Bronchial epithelial cell (primary cell): ENCODE data around the gene ERBB4. TPM values are rescaled to one million over a fixed set of nuclear protein-coding genes. Genes with fewer than 3 reads are reported as not detected.
"Not testable (repeated sequence)": the region's sequence is repeated elsewhere in the genome, so short reads cannot be mapped to it uniquely, and the experiment has no call there.

Experiments used
- DNase-seq: peaks from one replicate; pipeline ENCODE4 v3.0.0-alpha.2; 2010; ENCODE audit warnings: low read depth
- FAIRE-seq: peaks from 2 replicates; lab custom pipeline; 2011; peaks lifted over from hg19 to GRCh38; lab: Jason Lieb, UNC
- H3K27me3 ChIP-seq: 2 replicates; pipeline ENCODE4 v1.5.1; 2011; ENCODE audit warnings: low read length; ENCODE audit not compliant: control insufficient read depth, insufficient read depth
- H3K36me3 ChIP-seq: 2 replicates; pipeline ENCODE4 v1.5.1; 2011; ENCODE audit warnings: low read length; ENCODE audit not compliant: control insufficient read depth, insufficient read depth
- H3K4me3 ChIP-seq: 2 replicates; pipeline ENCODE4 v1.5.1; 2011; ENCODE audit warnings: mild to moderate bottlenecking, low read depth, low read length, control low read depth
- total RNA-seq: library from RNA; depleted of rRNA; stranded (reverse); fragments of >200 nt; gene quantifications from 2 replicates; pipeline ENCODE4 v1.2.1, GENCODE V29; 2014
- TF ChIP-seq, protein P1 (sequence below): IDR thresholded peaks from 2 replicates; pipeline ENCODE4 v1.5.1; 2011; ENCODE audit warnings: mild to moderate bottlenecking, moderate library complexity, low read length, control low read depth, inconsistent platforms; ENCODE audit not compliant: insufficient read depth, severe bottlenecking

ERBB4 gene
- total RNA-seq, 1 donor from 2014 or later = under 0.01 TPM

DNA sequence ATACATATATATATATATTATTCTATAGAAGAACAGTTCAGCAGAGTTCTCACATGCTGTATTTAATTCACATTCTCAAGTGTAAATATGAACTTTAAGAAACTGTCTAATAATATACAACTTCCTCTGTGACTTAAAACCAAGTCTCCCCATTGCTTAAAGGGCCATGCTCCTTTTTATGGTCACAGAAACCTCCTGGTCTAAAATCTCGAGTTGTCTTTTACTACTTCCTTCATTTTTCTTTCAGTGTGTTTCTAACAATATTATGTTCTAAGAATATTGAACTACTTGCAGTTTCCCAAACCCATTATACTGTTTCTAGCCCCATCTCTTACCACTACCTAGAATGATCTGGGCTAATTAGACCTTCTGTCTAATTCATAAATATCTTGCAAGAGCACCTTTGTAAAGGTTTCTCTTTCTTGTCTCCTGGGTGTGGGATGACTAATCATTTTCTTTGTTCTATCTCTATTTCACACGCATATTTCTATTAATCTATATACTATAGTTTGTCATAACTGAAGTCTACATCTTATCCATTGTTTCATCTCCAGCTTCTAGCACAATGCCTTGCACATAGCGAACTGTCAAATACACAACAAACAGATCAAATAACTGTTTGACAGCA is 48.8 kb downstream of the ERBB4 start:
- Histone ChIP-seq H3K4me3 (no peak overlapping the region), H3K27me3 (no peaks in the 10 kb centered on the region), H3K36me3 (no peaks in the 10 kb centered on the region)
- peak; percentile 8 for DNase-seq
- FAIRE-seq = no peak
- TF ChIP-seq, protein P1, sequence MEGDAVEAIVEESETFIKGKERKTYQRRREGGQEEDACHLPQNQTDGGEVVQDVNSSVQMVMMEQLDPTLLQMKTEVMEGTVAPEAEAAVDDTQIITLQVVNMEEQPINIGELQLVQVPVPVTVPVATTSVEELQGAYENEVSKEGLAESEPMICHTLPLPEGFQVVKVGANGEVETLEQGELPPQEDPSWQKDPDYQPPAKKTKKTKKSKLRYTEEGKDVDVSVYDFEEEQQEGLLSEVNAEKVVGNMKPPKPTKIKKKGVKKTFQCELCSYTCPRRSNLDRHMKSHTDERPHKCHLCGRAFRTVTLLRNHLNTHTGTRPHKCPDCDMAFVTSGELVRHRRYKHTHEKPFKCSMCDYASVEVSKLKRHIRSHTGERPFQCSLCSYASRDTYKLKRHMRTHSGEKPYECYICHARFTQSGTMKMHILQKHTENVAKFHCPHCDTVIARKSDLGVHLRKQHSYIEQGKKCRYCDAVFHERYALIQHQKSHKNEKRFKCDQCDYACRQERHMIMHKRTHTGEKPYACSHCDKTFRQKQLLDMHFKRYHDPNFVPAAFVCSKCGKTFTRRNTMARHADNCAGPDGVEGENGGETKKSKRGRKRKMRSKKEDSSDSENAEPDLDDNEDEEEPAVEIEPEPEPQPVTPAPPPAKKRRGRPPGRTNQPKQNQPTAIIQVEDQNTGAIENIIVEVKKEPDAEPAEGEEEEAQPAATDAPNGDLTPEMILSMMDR = no peak

DNA sequence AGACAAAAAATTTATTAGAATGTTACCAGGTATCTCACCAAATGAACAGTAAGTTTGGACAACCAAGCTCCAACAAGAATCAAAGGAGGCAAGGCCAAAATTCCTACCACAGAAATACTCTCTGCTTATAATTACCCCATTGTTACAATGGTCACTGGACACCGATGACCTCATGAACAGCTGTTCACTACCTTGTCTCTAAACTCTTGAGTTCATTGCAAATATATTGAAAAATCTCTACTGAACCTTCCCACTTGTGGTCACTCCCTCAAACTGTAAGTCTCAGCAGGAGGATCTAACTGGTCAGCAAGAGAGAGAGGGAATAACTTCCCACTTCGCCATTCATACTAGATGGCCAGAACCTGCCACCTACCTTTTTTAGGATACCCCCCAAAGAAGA is 50.0 kb downstream of the ERBB4 start:
- Histone ChIP-seq H3K4me3 (no peak overlapping the region), H3K27me3 (no peaks in the 10 kb centered on the region), H3K36me3 (no peaks in the 10 kb centered on the region)
- DNase-seq (no peak), FAIRE-seq (no peak)
- TF ChIP-seq, protein P1 = no peak

DNA sequence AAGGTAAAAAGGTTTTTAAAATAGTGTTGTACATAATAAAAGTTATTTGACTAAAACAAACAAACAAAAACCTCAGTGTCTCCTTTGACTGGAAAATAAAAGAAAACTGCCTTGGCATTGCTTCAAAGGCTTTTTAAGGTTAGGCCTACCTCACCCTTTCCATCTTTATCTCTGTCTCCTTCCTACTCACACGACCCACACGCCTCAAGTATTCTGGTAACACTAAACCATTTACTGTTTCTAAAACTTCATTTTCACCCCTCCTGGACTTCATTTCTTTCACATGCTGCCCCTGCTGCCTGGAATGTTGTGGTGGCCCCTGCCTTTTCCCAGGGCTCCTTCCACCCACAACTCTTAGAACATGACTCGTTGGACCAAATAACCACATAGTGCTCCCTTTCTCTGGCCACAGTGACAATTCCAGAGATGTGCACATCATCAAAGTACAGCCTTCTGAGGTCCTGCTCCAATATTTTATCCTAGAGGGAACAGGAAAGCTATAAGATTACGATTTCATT is 54.0 kb downstream of the ERBB4 start:
- Histone ChIP-seq H3K4me3 (no peak overlapping the region), H3K27me3 (no peaks in the 10 kb centered on the region), H3K36me3 (no peaks in the 10 kb centered on the region)
- TF ChIP-seq, protein P1 = no peak
- FAIRE-seq = no peak
- DNase-seq = no peak

DNA sequence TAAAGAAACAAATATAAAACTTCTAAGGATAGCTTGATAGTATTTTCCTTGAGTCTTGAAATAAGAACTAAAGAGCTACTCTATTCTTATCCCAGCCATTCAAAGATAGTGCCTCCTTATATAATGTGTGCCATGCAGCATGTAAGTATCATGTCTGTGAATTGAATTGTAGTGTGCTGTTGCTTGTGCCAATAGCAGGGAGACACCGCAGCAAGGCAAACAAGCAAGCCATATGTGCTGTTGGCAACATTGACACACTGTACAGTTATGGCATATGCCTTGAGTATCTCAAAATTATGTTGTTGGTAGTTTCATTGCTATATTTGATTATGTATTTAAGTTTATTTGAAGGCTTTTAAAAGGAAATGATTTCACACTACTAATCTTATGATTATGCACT is 58.2 kb downstream of the ERBB4 start:
- DNase-seq (no peak), FAIRE-seq (no peak)
- Histone ChIP-seq H3K36me3 (no peaks in the 10 kb centered on the region), H3K27me3 (no peaks in the 10 kb centered on the region), H3K4me3 (no peak overlapping the region)
- TF ChIP-seq, protein P1 = no peak

DNA sequence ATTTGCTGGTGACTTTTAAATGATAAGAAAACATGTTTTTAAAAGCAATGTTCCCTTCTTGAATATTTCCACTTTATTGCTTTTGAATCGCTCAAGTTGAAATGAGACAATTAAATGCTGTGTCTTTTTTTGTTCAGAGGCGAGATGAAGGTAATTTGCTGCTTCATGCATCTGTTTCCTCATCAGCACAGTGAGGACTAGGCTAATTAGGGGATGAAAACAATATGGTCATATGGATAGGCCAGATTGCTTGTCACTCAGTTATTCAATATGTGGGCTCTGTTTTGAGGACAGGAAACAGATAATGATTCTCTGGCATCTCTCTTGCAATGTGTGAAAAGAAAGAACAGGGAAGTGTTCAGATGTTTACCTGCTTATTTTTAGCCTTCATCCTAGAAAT is 61.0 kb downstream of the ERBB4 start:
- DNase-seq = no peak
- H3K4me3 ChIP-seq = no peak overlapping the region
- TF ChIP-seq, protein P1 = no peak
- FAIRE-seq = no peak
- H3K36me3 ChIP-seq = no peaks in the 10 kb centered on the region
- no peaks in the 10 kb centered on the region for H3K27me3 ChIP-seq

DNA sequence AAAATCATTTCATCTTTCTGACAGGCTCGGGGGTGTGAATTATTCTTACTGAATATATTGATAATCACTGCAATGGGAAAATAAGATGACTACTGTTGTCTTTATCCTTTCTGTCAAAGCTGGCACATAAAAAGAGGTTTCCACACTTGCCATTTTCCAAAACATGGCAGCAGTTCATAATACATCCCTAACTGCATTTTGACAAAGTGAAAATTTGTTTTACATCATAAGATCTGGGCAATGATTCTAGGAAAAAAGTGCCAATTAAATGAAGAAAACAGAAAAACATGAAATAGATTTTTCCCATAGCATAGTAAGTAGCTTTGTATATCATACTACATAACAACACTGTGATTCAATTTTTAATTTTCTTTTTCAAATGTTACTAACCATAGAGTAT is 65.4 kb downstream of the ERBB4 start:
- H3K4me3 ChIP-seq = no peak overlapping the region
- H3K36me3 ChIP-seq = no peaks in the 10 kb centered on the region
- TF ChIP-seq, protein P1 = no peak
- no peaks in the 10 kb centered on the region for H3K27me3 ChIP-seq
- FAIRE-seq (no peak), DNase-seq (no peak)

DNA sequence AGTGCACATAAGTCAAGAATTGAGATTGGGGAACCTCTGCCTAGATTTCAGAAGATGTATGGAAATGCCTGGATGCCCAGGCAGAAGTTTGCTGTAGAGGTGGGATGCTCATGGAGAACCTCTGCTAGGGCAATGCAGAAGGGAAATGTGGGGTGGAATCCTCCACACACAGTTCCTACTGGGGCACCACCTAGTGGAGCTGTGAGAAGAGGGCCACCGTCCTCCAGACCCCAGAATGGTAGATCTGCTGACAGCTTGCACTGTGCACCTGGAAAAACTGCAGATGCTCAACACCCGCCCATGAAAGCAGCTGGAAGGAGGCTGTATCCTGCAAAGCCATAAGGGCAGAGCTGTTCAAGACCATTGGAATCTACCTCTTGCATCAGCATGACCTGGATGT is 71.1 kb downstream of the ERBB4 start:
- FAIRE-seq, H3K4me3 ChIP-seq, DNase-seq: not testable (repeated sequence)

More for the DNA sequence above, 71.1 kb downstream of the ERBB4 start:
- not testable (repeated sequence) for H3K27me3 ChIP-seq, H3K36me3 ChIP-seq
